Progenitor cell of endocrine pancreas (in vitro differentiated cells): ENCODE data around the gene UBQLN1. TPM values are rescaled to one million over a fixed set of nuclear protein-coding genes. Genes with fewer than 3 reads are reported as not detected.

ENCODE experiments used
- DNase-seq: peaks from one replicate; pipeline ENCODE4 v3.0.0; 2021; ENCODE audit warnings: low spot score; ENCODE audit not compliant: unreplicated experiment
- H3K27ac Mint-ChIP-seq: 2 replicates; pipeline ENCODE4 v1.8.0; 2021; ENCODE audit warnings: mild to moderate bottlenecking, moderate library complexity, mixed read lengths
- H3K27me3 Mint-ChIP-seq: 2 replicates; pipeline ENCODE4 v1.8.0; 2021; ENCODE audit warnings: mixed read lengths
- H3K36me3 Mint-ChIP-seq: 2 replicates; pipeline ENCODE4 v1.8.0; 2022; ENCODE audit warnings: mixed read lengths; ENCODE audit not compliant: insufficient read depth
- H3K4me1 Mint-ChIP-seq: 2 replicates; pipeline ENCODE4 v1.8.0; 2021; ENCODE audit warnings: low read depth, mixed read lengths
- H3K4me3 Mint-ChIP-seq: 2 replicates; pipeline ENCODE4 v1.8.0; 2021; ENCODE audit warnings: low read depth, mild to moderate bottlenecking, moderate library complexity, mixed read lengths
- H3K9me3 Mint-ChIP-seq: 2 replicates; pipeline ENCODE4 v1.8.0; 2021; ENCODE audit warnings: low read depth, mixed read lengths
- total RNA-seq: library from RNA; stranded (reverse); gene quantifications from 2 replicates; pipeline ENCODE4 v1.2.1, GENCODE V29; 2021
- TF ChIP-seq, protein P1 (sequence below): fragments of 200-600 bp; sonication (generic); IDR thresholded peaks from one replicate; pipeline ENCODE4 v1.5.0; 2021; ENCODE audit warnings: antibody characterized with exemption, mild to moderate bottlenecking; ENCODE audit not compliant: unreplicated experiment

Gene UBQLN1
- total RNA-seq, 1 donor from 2014 or later = 108 TPM

DNA sequence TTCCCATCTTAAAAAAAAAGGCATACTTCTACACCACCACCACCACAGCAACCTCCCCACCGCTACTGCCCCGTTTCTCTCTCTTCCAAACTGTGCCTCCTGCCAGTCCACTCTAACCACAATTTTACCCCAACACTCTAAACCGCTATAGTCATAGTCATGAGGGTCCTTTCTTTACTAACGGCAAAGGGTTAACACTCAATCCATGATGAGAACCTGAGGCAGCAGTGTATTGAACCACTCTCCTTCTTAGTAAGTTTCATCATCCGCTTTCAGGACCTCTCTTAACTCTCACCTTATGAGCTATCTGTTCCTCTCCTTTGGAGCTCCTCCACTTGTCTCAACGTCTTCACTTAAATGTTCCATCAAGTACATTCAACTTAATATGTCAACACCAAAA is 50.8 kb downstream of the UBQLN1 start:
- TF ChIP-seq, protein P1, sequence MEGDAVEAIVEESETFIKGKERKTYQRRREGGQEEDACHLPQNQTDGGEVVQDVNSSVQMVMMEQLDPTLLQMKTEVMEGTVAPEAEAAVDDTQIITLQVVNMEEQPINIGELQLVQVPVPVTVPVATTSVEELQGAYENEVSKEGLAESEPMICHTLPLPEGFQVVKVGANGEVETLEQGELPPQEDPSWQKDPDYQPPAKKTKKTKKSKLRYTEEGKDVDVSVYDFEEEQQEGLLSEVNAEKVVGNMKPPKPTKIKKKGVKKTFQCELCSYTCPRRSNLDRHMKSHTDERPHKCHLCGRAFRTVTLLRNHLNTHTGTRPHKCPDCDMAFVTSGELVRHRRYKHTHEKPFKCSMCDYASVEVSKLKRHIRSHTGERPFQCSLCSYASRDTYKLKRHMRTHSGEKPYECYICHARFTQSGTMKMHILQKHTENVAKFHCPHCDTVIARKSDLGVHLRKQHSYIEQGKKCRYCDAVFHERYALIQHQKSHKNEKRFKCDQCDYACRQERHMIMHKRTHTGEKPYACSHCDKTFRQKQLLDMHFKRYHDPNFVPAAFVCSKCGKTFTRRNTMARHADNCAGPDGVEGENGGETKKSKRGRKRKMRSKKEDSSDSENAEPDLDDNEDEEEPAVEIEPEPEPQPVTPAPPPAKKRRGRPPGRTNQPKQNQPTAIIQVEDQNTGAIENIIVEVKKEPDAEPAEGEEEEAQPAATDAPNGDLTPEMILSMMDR = no peak
- H3K9me3 Mint-ChIP-seq = peaks cover 4% of the 10 kb centered on the region
- no peak for DNase-seq
- no peak overlapping the region for H3K4me3 Mint-ChIP-seq
- peaks cover 32% of the 10 kb centered on the region for H3K36me3 Mint-ChIP-seq
- no peak overlapping the region for H3K27ac Mint-ChIP-seq
- H3K4me1 Mint-ChIP-seq = no peaks in the 10 kb centered on the region
- no peaks in the 10 kb centered on the region for H3K27me3 Mint-ChIP-seq

DNA sequence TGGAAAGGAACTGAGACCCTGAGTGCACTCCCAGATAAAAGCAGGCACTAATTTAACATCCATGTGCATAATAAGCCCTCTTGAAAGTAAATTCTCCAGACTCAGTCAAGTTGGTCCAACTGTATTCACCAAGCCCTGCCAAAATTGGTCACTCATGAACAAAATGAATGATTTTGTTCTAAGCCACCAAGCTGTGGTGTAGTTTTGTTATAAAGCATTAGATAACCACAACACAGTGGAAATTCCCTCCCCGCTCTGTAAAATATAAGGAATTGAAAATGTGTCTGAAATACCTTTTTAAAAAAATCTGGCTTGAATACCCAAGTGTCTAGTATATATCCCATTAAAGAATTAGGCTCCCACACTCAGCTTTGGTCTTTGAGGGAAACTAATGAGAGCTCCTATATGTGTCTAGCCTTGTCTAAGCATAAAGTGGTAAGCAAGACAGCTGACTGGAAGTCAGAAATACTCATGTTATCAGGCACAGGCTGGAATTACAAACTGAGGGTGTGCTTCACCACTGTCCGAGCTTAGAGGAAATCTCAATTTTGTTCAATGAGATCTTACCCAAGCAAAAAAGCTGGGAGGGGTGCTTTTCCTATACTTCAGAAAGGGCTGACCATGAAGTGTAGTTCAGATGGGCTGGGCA is 51.6 kb downstream of the UBQLN1 start:
- Mint-ChIP-seq H3K36me3 (peaks cover 38% of the 10 kb centered on the region), H3K4me3 (no peak overlapping the region)

DNA sequence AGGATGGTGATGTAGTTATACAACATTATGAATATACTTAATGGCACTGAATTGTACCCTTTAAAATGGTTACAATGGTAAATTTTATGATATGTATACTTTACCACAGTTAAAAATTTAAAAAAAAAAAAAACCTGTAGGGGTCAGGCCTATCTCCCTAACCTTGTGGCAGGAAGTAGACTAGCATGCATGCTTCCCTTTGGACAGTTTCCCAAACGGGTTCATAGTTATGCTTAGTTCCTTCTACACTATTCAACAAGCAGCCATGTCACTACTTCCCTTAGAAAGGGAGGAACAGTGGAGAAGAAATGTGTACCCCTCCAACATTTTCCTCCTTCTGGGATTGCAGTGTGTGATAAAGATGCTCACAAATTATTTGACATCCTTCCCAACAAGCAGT is 52.3 kb downstream of the UBQLN1 start:
- peaks cover 41% of the 10 kb centered on the region for H3K36me3 Mint-ChIP-seq
- H3K9me3 Mint-ChIP-seq = peaks cover 4% of the 10 kb centered on the region
- DNase-seq = no peak
- H3K27me3 Mint-ChIP-seq = no peaks in the 10 kb centered on the region
- no peak overlapping the region for H3K4me3 Mint-ChIP-seq
- TF ChIP-seq, protein P1 = no peak
- no peaks in the 10 kb centered on the region for H3K4me1 Mint-ChIP-seq
- H3K27ac Mint-ChIP-seq = no peak overlapping the region

More for the DNA sequence above, 51.6 kb downstream of the UBQLN1 start:
- no peaks in the 10 kb centered on the region for H3K27me3 Mint-ChIP-seq
- TF ChIP-seq, protein P1 = no peak
- no peaks in the 10 kb centered on the region for H3K4me1 Mint-ChIP-seq
- H3K27ac Mint-ChIP-seq = no peak overlapping the region
- no peak for DNase-seq
- peaks cover 4% of the 10 kb centered on the region for H3K9me3 Mint-ChIP-seq

DNA sequence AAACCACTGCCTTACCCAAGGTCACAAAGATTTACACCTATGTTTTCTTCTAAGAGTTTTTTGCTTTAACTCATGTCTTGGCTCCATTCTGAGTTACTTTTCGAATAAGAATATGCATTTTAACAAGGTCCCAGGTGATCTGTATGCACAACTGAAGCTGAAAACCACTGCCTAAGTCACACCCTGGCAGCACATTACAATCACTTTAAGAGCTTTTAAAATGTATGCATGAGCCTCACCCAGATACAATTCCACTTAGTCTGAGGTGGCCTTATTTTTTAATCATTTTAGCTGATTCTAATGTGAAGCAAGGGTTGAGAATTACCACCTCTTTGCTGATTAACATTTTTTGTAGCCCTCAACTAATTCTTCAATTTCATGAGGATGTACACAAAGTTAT is 55.3 kb downstream of the UBQLN1 start:
- Mint-ChIP-seq H3K4me1 (no peaks in the 10 kb centered on the region), H3K4me3 (no peak overlapping the region), H3K9me3 (peaks cover 4% of the 10 kb centered on the region), H3K27ac (no peak overlapping the region), H3K27me3 (no peaks in the 10 kb centered on the region), H3K36me3 (peaks cover 42% of the 10 kb centered on the region)
- TF ChIP-seq, protein P1 = no peak
- DNase-seq = no peak

DNA sequence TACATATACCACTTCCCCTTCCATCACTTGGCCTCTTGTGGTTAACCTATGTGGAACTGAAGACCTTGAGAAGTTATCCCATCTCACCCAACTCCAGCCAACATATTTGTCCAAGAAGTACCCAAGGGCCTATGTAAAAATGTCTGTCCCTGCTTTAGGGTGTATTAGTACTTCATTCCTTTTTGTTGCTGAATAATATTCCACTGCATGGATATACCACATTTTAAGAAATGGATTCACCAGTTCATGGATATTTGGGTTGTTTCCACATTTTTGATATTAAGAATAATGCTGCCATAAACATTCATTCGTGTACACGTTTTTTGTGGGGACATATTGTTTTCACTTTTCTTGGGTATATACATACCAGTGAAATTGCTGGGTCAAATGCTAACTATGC is 56.2 kb downstream of the UBQLN1 start:
- no peak overlapping the region for H3K27ac Mint-ChIP-seq
- H3K4me3 Mint-ChIP-seq = no peak overlapping the region
- no peak for DNase-seq
- no peaks in the 10 kb centered on the region for H3K4me1 Mint-ChIP-seq
- H3K9me3 Mint-ChIP-seq = peaks cover 4% of the 10 kb centered on the region
- H3K27me3 Mint-ChIP-seq = no peaks in the 10 kb centered on the region
- TF ChIP-seq, protein P1 = no peak
- H3K36me3 Mint-ChIP-seq = peaks cover 43% of the 10 kb centered on the region
